Epithelial cell of proximal tubule (primary cell): ENCODE measurements around the gene FLT1. TPM values are rescaled to one million over a fixed set of nuclear protein-coding genes. Genes with fewer than 3 reads are reported as not detected.

Source experiments
- DNase-seq: peaks from one replicate; pipeline ENCODE4 v3.0.0-alpha.2; 2011; ENCODE audit warnings: low read depth
- H3K4me3 ChIP-seq: 2 replicates; pipeline ENCODE4 v1.5.1; 2011; ENCODE audit warnings: low read depth, mild to moderate bottlenecking, low read length
- CTCF ChIP-seq: conservative IDR thresholded peaks from 2 replicates; pipeline ENCODE4 v1.5.1; 2012; ENCODE audit warnings: low read depth, mild to moderate bottlenecking, low read length
- total RNA-seq: library from RNA; depleted of rRNA; stranded (reverse); fragments of >200 nt; gene quantifications from 2 replicates; pipeline ENCODE4 v1.2.3, GENCODE V29; 2015

The FLT1 gene
- total RNA-seq, 1 donor from 2014 or later: 0.17 TPM

GRCh38 chr13:28455580-28456194 is 39.2 kb downstream of the FLT1 start:
- no peak for TF ChIP-seq CTCF
- no peak overlapping the region for H3K4me3 ChIP-seq

GRCh38 chr13:28452755-28453154 is 42.2 kb downstream of the FLT1 start:
- DNase-seq: no peak
- no peak for TF ChIP-seq CTCF
- no peak overlapping the region for H3K4me3 ChIP-seq

More at GRCh38 chr13:28455580-28456194, 39.2 kb downstream of the FLT1 start:
- no peak for DNase-seq

- TF ChIP-seq CTCF: no peak
These were observed 43.3 kb downstream of the FLT1 start for GRCh38 chr13:28451482-28452217.

GRCh38 chr13:28449826-28450773 is 44.8 kb downstream of the FLT1 start:
- no peak overlapping the region for H3K4me3 ChIP-seq
- no peak for TF ChIP-seq CTCF
- no peak for DNase-seq

More at GRCh38 chr13:28451482-28452217, 43.3 kb downstream of the FLT1 start:
- no peak for DNase-seq
- H3K4me3 ChIP-seq: no peak overlapping the region

- no peak for DNase-seq
- no peak overlapping the region for H3K4me3 ChIP-seq
- TF ChIP-seq CTCF: no peak
These were observed 46.1 kb downstream of the FLT1 start for GRCh38 chr13:28448651-28449358.

GRCh38 chr13:28447989-28448388 is 46.9 kb downstream of the FLT1 start:
- TF ChIP-seq CTCF: no peak
- DNase-seq: no peak
- H3K4me3 ChIP-seq: no peak overlapping the region
